Suprapubic skin (tissue), 3 donors: ENCODE measurements around the gene AGMO.

Experiments
- CTCF ChIP-seq, 2 donors: fragments of 200-600 bp in 1 of 2; fragments of 450-650 bp in 1 of 2; sonication (generic) in 1 of 2; IDR thresholded peaks; one replicate each; pipeline ENCODE4 v1.5.1; 2016 to 2019; ENCODE audit warnings: antibody characterized with exemption in 2 of 2, mild to moderate bottlenecking in 1 of 2, moderate library complexity in 1 of 2
- POLR2AphosphoS5 ChIP-seq, 3 donors: sonication (generic); formaldehyde crosslinking; IDR thresholded peaks; one replicate each; pipeline ENCODE4 v1.6.1; 2017; ENCODE audit warnings: antibody characterized with exemption in 3 of 3

GRCh38 chr7:15489383-15489782 is 72.4 kb downstream of the AGMO start:
- no peak for TF ChIP-seq POLR2AphosphoS5 (IDR thresholded peaks at IDR 0.05)
- TF ChIP-seq CTCF (IDR thresholded peaks at IDR 0.05) = no peak
